Adrenal gland (tissue), 12 donors: ENCODE measurements around the gene HEPACAM. TPM values are rescaled to one million over a fixed set of nuclear protein-coding genes. Genes with fewer than 3 reads are reported as not detected.

Experiments
- DNase-seq, 7 donors: peaks; one replicate each; pipeline ENCODE4 v3.0.0-alpha.2; 2019 to 2020
- H3K27ac ChIP-seq, 5 donors: fragments of 200-600 bp; sonication (generic) in 4 of 5; 1 replicate in 3 of 5; 2 replicates in 2 of 5; pipeline versions ENCODE4 v1.5.1 to v1.8.0; 2016 to 2020; ENCODE audit warnings: mild to moderate bottlenecking in 1 of 5
- H3K27me3 ChIP-seq: fragments of 200-600 bp; 2 replicates; pipeline ENCODE4 v1.8.0; 2021
- H3K36me3 ChIP-seq, 2 donors: fragments of 200-600 bp; replicated peaks in 1 of 2; 1 replicate in 1 of 2; 2 replicates in 1 of 2; pipeline versions ENCODE4 v1.5.1 to v1.8.0; 2018 to 2022
- H3K4me1 ChIP-seq, 2 donors: fragments of 200-600 bp; replicated peaks in 1 of 2; 1 replicate in 1 of 2; 2 replicates in 1 of 2; pipeline versions ENCODE4 v1.5.1 to v1.8.0; 2018 to 2021
- H3K4me3 ChIP-seq, 4 donors: fragments of 200-600 bp; sonication (generic) in 3 of 4; one replicate each; pipeline ENCODE4 v1.5.1; 2016 to 2018
- H3K9me3 ChIP-seq, 3 donors: fragments of 200-600 bp; sonication (generic) in 1 of 3; replicated peaks in 1 of 3; 1 replicate in 2 of 3; 2 replicates in 1 of 3; pipeline versions ENCODE4 v1.5.1 to v1.8.0; 2016 to 2021
- CTCF ChIP-seq, 6 experiments: fragments of 450-650 bp in 4 of 6; fragments of 200-600 bp in 2 of 6; sonication (generic) in 1 of 6; IDR thresholded peaks; 1 replicate in 5 of 6; 2 replicates in 1 of 6; pipeline versions ENCODE4 v1.5.1 to v1.8.0; 2016 to 2021; ENCODE audit warnings: antibody characterized with exemption in 6 of 6, mild to moderate bottlenecking in 2 of 6, moderate library complexity in 1 of 6
- POLR2A ChIP-seq, 2 donors: fragments of 450-650 bp; IDR thresholded peaks; one replicate each; pipeline ENCODE4 v1.6.1; 2017; ENCODE audit warnings: antibody characterized with exemption in 2 of 2, mild to moderate bottlenecking in 2 of 2, moderate library complexity in 1 of 2
- WGBS, 4 donors: extraction: QIAGEN DNeasy Blood & Tissue Kit in 2 of 4; methylation state at CpG; one replicate each; pipeline versions ENCODE4 v1.1.5 to v1.1.7; 2013 to 2017; 5-methylcytosine and 5-hydroxymethylcytosine counted together
- intact Hi-C, 2 donors: fragments of 100-400 bp; cut with DNase I; formaldehyde crosslinking; loops; one replicate each; pipeline versions ENCODE4 v1.14.1 to v1.15.0; 2022 to 2023
- polyA plus RNA-seq, 3 donors: library from polyadenylated mRNA; stranded (reverse); fragments of 200-250 nt in 2 of 3; fragments of 350-450 nt in 1 of 3; fragmentation: Illumina TruSeq in 1 of 3; extraction: RNeasy Lipid Tissue Mini Kit (QIAGEN cat#74804) in 1 of 3; gene quantifications; one replicate each; pipeline ENCODE4 v1.2.3, GENCODE V29; 2013 to 2014
- total RNA-seq, 9 donors: library from RNA; depleted of rRNA in 4 of 9; stranded (reverse); fragments of >200 nt in 4 of 9; fragments of 120-200 nt in 1 of 9; fragmentation: NEBNext Ultra II Directional in 1 of 9; extraction: Animal tissue kit (Norgen Biotek cat#: 25700) in 1 of 9; gene quantifications; one replicate each; pipeline versions ENCODE4 v1.1.0 to v1.2.4, GENCODE V29; 2013 to 2023
- donor health status: healthy with polysubstance abuse.
- donor health status: Bipolar disorder and iron deficiency.
- donor health status: DM: yes; HTN: yes; CAD: no.
- donor health status: DM: no; HTN: no; CAD: no.
- donor health status: DM: no; HTN: no; CAD: no.
- donor health status: DM: yes; HTN: yes; CAD: no.

HEPACAM gene
- total and polyA plus RNA-seq, 12 donors = 0.06 to 2.3 (median 0.24) TPM; not detected in 3

- no peak overlapping the region for H3K4me3 ChIP-seq
- no peaks in the 10 kb centered on the region for H3K27me3 ChIP-seq
- H3K36me3 ChIP-seq = no peaks in the 10 kb centered on the region
- DNase-seq = no peak
- no peak overlapping the region for H3K27ac ChIP-seq
- intact Hi-C loops = no loop called here
- 81 to 98% (median 93%) methylated on average over 5 of the region's 5 CpGs for WGBS, 4 donors
- peaks cover 7 to 9% of the 10 kb centered on the region in 2 donors for H3K4me1 ChIP-seq
- H3K9me3 ChIP-seq = no peaks in the 10 kb centered on the region
- TF ChIP-seq CTCF (IDR thresholded peaks at IDR 0.05) (no peak), POLR2A (IDR thresholded peaks at IDR 0.05) (no peak)
These were observed 15.5 kb downstream of the HEPACAM start for GRCh38 chr11:124920356-124920755.

DNA sequence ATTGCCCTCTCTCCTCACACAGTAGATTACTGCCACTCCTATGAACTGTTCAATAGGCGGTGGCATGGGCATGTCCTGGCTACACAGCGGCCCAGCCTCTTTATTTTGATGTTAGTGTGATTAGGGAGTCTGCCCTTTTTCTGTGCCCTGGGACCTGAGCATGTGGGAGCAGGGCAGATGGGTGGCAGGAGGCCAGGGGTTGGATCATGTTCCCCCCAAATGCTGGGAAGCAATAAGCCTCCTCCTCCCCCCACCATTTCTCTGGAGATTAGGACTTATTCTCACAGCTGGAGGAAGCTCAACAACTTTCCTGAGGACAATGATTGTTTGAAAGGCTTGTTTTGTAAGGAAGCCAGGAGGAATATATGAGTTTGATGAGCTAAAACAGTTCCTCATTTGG, 15.9 kb downstream of the HEPACAM start:
- Histone ChIP-seq H3K27ac (no peak overlapping the region), H3K9me3 (no peaks in the 10 kb centered on the region), H3K36me3 (no peaks in the 10 kb centered on the region), H3K4me1 (peaks cover 7 to 9% of the 10 kb centered on the region in 2 donors), H3K27me3 (no peaks in the 10 kb centered on the region), H3K4me3 (no peak overlapping the region)
- intact Hi-C loops = no loop called here
- no peak for DNase-seq
- WGBS, 4 donors = 95 to 100% (median 98%) methylated on average over 2 of the region's 2 CpGs
- no peak for TF ChIP-seq CTCF (IDR thresholded peaks at IDR 0.05)
- no peak for TF ChIP-seq POLR2A (IDR thresholded peaks at IDR 0.05)

GRCh38 chr11:124918950-124919349, 16.9 kb downstream of the HEPACAM start, which contains the start of gene HEPN1:
HEPN1 (plus strand) TSS chr11:124919250.
- intact Hi-C loops = no loop called here
- WGBS, 4 donors = 86 to 89% (median 87%) methylated on average over 3 of the region's 3 CpGs
- no peak for DNase-seq
- Histone ChIP-seq H3K9me3 (no peaks in the 10 kb centered on the region), H3K4me1 (peaks cover 7 to 9% of the 10 kb centered on the region in 2 donors), H3K36me3 (no peaks in the 10 kb centered on the region), H3K4me3 (no peak within 1 kb of the TSS), H3K27me3 (no peaks in the 10 kb centered on the region), H3K27ac (no peak within 1 kb of the TSS)
- TF ChIP-seq CTCF (IDR thresholded peaks at IDR 0.05) (no peak), POLR2A (IDR thresholded peaks at IDR 0.05) (no peak)

GRCh38 chr11:124917115-124917637, 18.7 kb downstream of the HEPACAM start:
- intact Hi-C loops = no loop called here
- Histone ChIP-seq H3K9me3 (no peaks in the 10 kb centered on the region), H3K4me1 (peaks cover 7 to 9% of the 10 kb centered on the region in 2 donors), H3K27me3 (no peaks in the 10 kb centered on the region), H3K4me3 (no peak overlapping the region), H3K36me3 (no peaks in the 10 kb centered on the region), H3K27ac (no peak overlapping the region)
- WGBS, 4 donors = 77 to 82% (median 78%) methylated on average over 4 to 6 of the region's 6 CpGs
- no peak for DNase-seq
- no peak for TF ChIP-seq POLR2A (IDR thresholded peaks at IDR 0.05)
- no peak for TF ChIP-seq CTCF (IDR thresholded peaks at IDR 0.05)
